Kidney (tissue), 14 donors: ENCODE data around the gene LENG8. TPM values are rescaled to one million over a fixed set of nuclear protein-coding genes. Genes with fewer than 3 reads are reported as not detected.

Experiments used
- DNase-seq, 5 donors: peaks; one replicate each; pipeline ENCODE4 v3.0.0-alpha.2; 2013 to 2020
- FAIRE-seq: peaks from 2 replicates; lab custom pipeline; 2012; peaks lifted over from hg19 to GRCh38; lab: Jason Lieb, UNC
- H3K27ac ChIP-seq, 2 donors: one replicate each; pipeline ENCODE4 v1.7.0; 2013; ENCODE audit warnings: low read depth in 2 of 2, low read length in 2 of 2, inconsistent platforms in 1 of 2
- H3K27me3 ChIP-seq: one replicate; pipeline ENCODE4 v1.7.1; 2013; ENCODE audit warnings: low read length, inconsistent platforms; ENCODE audit not compliant: control insufficient read depth, insufficient read depth
- H3K36me3 ChIP-seq, 3 donors: one replicate each; pipeline versions ENCODE4 v1.7.0 to v1.7.1; 2013; ENCODE audit warnings: low read length in 3 of 3, control low read depth in 1 of 3, inconsistent platforms in 1 of 3; ENCODE audit not compliant: insufficient read depth in 3 of 3, control insufficient read depth in 2 of 3
- H3K4me1 ChIP-seq, 3 donors: one replicate each; pipeline versions ENCODE4 v1.7.0 to v1.7.1; 2013; ENCODE audit warnings: low read length in 3 of 3, inconsistent platforms in 1 of 3, low read depth in 1 of 3; ENCODE audit not compliant: control insufficient read depth in 2 of 3, insufficient read depth in 2 of 3
- H3K4me3 ChIP-seq, 3 donors: one replicate each; pipeline versions ENCODE4 v1.7.0 to v1.8.1; 2013; ENCODE audit warnings: low read length in 3 of 3, control low read depth in 1 of 3, inconsistent platforms in 1 of 3
- H3K9ac ChIP-seq, 3 donors: one replicate each; pipeline versions ENCODE4 v1.7.0 to v1.7.1; 2013; ENCODE audit warnings: low read length in 3 of 3, control low read depth in 1 of 3, inconsistent platforms in 1 of 3
- H3K9me3 ChIP-seq, 3 donors: one replicate each; pipeline versions ENCODE4 v1.7.0 to v1.7.1; 2013; ENCODE audit warnings: low read length in 3 of 3, control low read depth in 1 of 3, inconsistent platforms in 1 of 3; ENCODE audit not compliant: control insufficient read depth in 2 of 3, insufficient read depth in 1 of 3
- intact Hi-C: fragments of 100-400 bp; cut with DNase I; formaldehyde crosslinking; loops from one replicate; pipeline ENCODE4 v1.11.1; 2022
- polyA plus RNA-seq: library from polyadenylated mRNA; stranded (reverse); fragments of 350-450 nt; fragmentation: Illumina TruSeq; extraction: RNeasy Lipid Tissue Mini Kit (QIAGEN cat#74804); gene quantifications from one replicate; pipeline ENCODE4 v1.2.3, GENCODE V29; 2014; ENCODE audit warnings: low read depth, low replicate concordance; ENCODE audit not compliant: insufficient read depth
- total RNA-seq: library from RNA; stranded (reverse); fragmentation: NEBNext Ultra II Directional; extraction: Animal tissue kit (Norgen Biotek cat#: 25700); gene quantifications from one replicate; pipeline ENCODE4 v1.2.1, GENCODE V29; 2021
- TF ChIP-seq, protein P1 (sequence below): IDR thresholded peaks from 3 replicates; pipeline ENCODE4 v1.5.1; 2012; ENCODE audit warnings: mild to moderate bottlenecking, moderate library complexity, borderline replicate concordance; ENCODE audit not compliant: insufficient read depth; ENCODE audit errors: extremely low read depth
- donor health status: control.
- donor health status: control.
- donor health status: control.
- donor health status: control.
- donor health status: control.
- donor health status: DM: yes; HTN: yes; CAD: no.
- donor health status: Normal renal cell carcinoma (clear cell type).

The LENG8 gene
- total and polyA plus RNA-seq, 2 donors from 2014 or later: 48.6 to 208 TPM

DNA sequence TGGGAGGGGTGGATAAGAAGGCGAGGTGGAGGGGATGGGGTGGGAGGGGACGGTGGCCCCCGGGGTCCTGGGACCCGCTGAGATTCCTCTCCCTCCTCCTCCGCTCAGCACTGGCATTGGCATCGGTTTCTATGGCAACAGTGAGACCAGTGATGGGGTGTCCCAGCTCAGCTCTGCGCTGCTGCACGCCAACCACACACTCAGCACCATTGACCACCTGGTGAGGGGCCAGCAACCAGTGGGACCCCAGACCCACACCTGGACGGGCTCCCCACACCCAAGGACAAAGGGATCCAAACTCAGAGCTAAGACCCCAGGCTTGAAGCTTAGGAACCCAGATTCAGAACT, 27.9 kb upstream of the LENG8 start:
- H3K4me1 ChIP-seq: no peaks in the 10 kb centered on the region
- DNase-seq (no peak), FAIRE-seq (no peak)
- no peak overlapping the region for H3K27ac ChIP-seq
- no peak overlapping the region for H3K9ac ChIP-seq
- peaks cover 6% of the 10 kb centered on the region for H3K27me3 ChIP-seq
- H3K4me3 ChIP-seq: no peak overlapping the region
- H3K9me3 ChIP-seq: no peaks in the 10 kb centered on the region
- TF ChIP-seq, protein P1, sequence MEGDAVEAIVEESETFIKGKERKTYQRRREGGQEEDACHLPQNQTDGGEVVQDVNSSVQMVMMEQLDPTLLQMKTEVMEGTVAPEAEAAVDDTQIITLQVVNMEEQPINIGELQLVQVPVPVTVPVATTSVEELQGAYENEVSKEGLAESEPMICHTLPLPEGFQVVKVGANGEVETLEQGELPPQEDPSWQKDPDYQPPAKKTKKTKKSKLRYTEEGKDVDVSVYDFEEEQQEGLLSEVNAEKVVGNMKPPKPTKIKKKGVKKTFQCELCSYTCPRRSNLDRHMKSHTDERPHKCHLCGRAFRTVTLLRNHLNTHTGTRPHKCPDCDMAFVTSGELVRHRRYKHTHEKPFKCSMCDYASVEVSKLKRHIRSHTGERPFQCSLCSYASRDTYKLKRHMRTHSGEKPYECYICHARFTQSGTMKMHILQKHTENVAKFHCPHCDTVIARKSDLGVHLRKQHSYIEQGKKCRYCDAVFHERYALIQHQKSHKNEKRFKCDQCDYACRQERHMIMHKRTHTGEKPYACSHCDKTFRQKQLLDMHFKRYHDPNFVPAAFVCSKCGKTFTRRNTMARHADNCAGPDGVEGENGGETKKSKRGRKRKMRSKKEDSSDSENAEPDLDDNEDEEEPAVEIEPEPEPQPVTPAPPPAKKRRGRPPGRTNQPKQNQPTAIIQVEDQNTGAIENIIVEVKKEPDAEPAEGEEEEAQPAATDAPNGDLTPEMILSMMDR: no peak
- H3K36me3 ChIP-seq: no peaks in the 10 kb centered on the region
- intact Hi-C loops: no loop called here

DNA sequence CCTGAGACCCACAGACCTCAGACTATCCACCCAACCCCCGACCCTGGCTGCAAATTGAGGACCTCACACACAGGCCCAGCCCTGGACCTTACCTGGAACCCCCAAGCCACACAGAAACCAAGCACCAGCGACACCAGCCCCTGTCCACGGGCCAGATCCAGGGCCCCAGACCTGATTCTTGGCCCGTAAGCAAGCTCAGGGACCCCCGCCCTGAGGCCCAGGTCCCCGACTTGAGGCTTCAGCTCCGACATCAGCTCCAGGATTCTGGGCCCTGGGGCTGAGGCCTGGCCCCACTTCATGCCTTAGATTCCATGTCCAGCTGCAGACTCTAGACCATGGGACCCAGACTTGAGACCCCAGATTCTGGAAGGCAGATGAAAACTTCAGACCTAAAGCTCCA, 27.5 kb upstream of the LENG8 start:
- intact Hi-C loops: no loop called here
- Histone ChIP-seq H3K36me3 (no peaks in the 10 kb centered on the region), H3K27ac (no peak overlapping the region), H3K27me3 (peaks cover 6% of the 10 kb centered on the region), H3K9ac (no peak overlapping the region), H3K9me3 (no peaks in the 10 kb centered on the region), H3K4me1 (no peaks in the 10 kb centered on the region), H3K4me3 (no peak overlapping the region)
- TF ChIP-seq, protein P1: no peak
- FAIRE-seq (no peak), DNase-seq (peak in 1 of 5 donors; percentile 50)

DNA sequence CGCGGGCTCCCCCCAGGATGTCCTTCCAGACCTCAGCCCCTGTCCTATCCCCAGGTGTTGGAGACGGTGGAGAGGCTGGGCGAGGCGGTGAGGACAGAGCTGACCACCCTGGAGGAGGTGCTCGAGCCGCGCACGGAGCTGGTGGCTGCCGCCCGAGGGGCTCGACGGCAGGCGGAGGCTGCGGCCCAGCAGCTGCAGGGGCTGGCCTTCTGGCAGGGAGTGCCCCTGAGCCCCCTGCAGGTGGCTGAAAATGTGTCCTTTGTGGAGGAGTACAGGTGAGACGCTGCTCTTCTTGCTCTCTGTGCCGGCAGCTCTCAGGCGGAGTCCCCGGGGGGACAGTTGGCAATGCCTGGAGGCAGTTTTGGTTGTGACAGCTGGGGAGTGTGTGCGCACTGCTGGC, 26.9 kb upstream of the LENG8 start:
- H3K4me3 ChIP-seq: no peak overlapping the region
- H3K9me3 ChIP-seq: no peaks in the 10 kb centered on the region
- no peaks in the 10 kb centered on the region for H3K4me1 ChIP-seq
- no peak overlapping the region for H3K9ac ChIP-seq
- H3K27me3 ChIP-seq: peaks cover 2% of the 10 kb centered on the region
- TF ChIP-seq, protein P1: no peak
- DNase-seq (peak in 1 of 5 donors; percentile 63), FAIRE-seq (no peak)
- intact Hi-C loops: no loop called here
- H3K36me3 ChIP-seq: no peaks in the 10 kb centered on the region
- H3K27ac ChIP-seq: no peak overlapping the region

DNA sequence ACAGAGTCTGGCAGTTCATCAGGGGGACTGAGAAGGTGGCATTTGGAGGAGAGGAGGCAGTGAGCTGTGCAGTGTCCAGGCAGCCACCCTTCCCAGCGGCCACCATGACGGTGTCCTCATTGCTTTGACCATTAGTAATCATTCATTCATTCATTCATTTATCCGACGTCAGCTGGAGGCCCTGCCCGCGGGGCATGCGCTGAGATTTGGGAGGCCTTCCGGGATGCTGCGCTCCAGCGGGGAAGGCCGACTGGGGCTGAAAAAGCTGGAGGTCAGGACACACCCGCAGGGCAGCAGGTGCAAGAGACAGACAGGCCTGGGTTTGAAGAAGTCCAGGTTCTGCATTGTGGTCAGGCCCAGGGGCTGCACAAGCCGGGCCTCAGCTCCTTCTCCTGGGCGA, 24.8 kb upstream of the LENG8 start:
- Histone ChIP-seq H3K9ac (no peak overlapping the region), H3K36me3 (no peaks in the 10 kb centered on the region), H3K27me3 (no peaks in the 10 kb centered on the region), H3K4me1 (no peaks in the 10 kb centered on the region), H3K9me3 (no peaks in the 10 kb centered on the region), H3K4me3 (no peak overlapping the region), H3K27ac (no peak overlapping the region)
- TF ChIP-seq, protein P1: no peak
- DNase-seq: no peak
- FAIRE-seq: no peak
- intact Hi-C loops: no loop called here
